GM21737 (cell line): Measurements from ENCODE around the gene BCL2L12.
A peak's percentile ranks its signal among the peaks of the same experiment; 100 is the strongest.

ENCODE experiments used
- ATAC-seq: cut with Tn5 transposase; IDR thresholded peaks from one replicate; pipeline ENCODE4 v1.9.1; 2021; ENCODE audit warnings: mild to moderate bottlenecking, moderate library complexity; ENCODE audit not compliant: unreplicated experiment

BCL2L12 gene

DNA sequence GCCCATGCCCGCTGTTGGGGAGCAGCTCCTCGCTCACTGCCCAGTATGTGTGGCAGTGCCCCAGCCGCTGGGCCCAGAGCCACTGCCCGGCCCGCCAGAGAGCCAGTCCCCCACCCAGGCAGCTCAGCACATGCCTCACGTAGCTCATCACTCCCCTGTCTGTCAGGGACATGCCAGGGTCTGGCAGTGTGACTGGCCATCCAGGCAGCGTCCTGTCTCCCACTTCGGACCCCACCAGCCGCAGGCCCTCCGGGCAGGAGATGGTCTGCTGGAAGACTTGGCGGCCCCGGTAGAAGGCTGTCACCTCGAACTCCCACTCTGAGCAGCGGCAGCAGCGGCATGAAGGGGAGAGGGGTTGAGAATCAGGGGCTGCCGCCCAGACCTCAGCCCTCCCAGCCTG is 3.7 kb upstream of the BCL2L12 start:
- no peak for ATAC-seq

DNA sequence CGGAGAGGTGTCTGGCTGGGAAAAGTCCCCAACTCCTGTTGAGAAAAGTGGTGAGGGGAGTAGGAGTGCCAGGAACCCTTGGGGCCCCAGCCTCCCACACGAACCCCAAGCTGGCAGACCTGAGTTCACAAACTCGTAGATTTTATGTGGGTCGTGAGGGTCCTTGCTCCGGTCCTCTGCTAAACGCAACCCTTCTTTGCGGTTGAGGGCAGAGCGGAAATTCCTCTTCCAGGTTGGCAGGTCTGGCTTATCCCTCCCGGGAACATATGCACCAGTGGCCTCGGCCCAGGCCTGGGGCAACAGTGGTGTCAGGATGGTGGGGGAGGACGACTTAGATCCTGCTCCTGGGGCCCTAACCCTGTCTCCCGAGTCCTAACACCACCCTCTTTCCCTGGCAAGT is 2.5 kb upstream of the BCL2L12 start:
- no peak for ATAC-seq

DNA sequence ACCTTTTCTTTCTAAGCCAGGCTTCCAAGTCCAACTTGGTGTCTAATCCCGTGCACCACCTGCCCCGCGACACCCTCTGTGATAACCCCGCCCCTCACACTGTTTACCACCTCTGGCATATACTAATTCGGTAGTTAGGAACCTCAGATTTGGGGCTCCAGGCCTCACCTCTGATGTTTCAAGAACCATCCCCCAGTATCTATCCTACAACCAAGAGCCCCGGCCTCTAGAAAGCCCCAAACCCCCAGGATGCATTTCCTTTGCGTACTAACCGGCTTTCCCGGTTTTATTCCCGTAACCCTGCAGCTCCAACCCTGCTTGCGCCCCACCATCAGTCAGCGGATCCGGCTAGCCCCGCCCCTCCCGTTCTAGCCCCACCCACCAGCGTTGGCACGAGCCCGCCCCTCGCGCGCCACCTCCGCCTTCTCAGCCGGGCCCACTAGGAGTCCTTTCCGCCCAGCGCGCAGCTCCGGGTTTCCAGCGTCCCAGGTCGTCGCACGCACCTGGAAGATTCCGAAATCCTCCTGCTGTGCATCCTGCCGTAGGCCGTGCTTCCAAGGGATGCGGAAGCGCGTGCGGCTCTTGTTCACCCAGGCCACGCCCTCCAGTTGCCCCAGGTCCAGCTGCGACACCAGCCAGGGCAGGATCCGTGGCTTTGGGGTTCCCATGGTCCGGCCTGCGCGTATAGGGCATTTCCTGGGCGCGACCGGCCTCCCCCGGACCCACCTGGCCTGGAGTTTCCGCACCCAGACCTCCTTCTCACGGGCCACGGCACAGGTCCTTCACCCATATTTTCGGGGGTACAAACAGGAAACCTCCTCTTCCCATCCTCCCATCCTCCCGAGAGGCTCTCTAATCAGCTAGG is 1.3 kb upstream of the BCL2L12 start:
- ATAC-seq = peak; percentile 41

DNA sequence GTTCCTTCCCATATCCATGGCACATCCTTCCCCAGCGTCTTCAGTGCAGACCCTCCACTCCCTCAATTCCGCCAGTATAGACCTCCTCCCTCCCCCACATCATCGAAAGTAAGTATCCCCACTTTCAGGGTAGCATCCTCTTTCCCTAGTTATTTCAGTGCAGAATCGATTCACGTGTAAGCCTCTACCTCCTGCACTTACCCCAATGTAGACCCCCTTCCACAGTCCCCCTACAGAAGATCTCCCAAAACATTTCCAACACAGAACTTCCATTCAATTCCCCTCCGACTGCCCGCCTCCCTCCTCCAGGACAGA is 740 bp upstream of the BCL2L12 start:
- ATAC-seq = no peak

DNA sequence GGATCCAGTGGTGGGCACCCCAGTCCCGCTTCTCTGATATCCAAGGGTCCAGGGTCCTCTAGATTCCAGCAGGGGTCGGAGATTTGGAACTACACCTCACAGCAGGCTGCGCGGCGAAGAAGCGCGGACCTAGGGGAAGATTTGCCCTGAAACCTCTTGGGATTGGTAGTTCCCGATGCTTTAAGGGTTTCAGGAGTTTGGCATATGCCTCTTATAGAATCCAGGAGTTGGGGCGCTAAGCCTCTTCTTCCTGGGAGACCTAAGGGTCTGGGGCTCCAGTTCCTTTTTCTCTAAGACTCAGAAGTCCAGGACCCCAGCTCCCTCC is 349 bp downstream of the BCL2L12 start:
- no peak for ATAC-seq

DNA sequence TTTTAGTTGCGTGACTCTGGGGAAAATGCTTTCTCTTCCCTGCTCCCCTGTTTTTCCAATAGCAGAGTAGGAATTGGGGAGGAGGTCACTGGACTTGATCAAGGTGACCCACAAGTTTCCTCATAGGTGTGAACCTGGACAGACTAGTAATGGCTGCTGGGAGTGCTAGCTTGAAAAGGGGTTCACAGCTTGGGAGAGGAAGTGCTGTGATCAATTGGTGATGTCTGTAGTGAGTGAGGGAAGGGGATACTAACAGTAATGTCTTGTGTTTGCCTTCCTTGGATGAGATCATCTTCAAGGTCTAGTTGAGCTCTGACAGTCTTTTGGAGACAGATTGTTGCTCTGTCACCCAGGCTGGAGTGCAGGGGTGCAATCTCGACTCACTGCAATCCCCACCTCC is 1.7 kb downstream of the BCL2L12 start:
- no peak for ATAC-seq

DNA sequence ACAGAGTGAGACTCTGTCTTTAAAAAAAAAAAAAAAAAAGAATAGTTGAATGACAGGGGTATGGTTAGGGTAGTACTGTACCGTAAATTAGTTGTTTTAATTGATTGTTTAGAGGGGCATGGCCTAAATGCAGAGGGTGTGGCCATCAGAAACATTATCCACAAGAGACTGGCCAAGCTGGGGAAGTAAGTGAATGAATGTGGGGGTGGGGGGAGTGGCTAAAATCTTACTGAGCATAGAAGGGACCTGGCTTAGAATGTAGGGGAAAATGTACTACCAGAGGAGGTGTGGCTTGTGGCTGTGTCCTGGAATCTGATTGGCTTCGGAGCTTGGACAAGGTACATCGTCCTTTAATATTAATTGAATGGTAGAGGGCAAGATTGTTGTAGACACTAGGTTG is 3.8 kb downstream of the BCL2L12 start:
- no peak for ATAC-seq

DNA sequence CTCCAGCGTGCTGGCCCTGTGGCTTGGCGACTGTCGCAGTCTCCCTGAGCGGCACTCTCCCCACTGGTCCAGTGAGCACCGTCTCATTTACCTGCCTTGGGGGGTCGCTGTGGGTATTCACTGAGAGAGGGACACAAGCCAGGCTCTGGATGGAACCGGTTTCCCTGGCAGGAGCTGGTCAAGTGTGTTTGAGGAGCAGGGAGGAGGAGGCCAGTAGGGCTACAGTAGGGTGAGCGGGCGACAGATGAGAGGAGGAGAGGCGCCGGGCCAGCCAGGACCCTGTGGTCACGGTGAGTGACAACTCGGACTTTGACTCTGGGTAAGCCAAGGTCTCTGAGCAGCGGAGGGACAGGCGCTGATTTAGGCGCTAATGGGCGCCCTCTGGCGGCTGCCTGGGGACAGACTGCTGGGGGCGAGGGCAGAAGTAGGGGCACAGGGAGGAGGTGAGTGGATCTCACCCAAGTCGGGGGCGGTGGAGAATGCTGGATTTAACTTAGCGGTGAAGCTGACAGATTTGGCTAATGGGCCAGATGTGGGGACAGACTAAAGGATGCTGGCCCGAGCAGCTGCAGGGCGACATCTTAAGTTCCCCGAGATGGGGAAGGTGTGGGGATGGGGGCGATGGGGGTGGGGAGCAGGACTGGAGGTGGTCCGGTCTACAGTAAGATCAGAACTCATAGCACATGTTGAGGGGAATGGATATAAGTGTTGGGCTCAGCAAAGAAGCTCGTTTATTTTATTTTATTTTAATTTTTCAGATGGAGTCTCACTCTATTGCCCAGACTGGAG is 6.6 kb downstream of the BCL2L12 start:
- no peak for ATAC-seq

DNA sequence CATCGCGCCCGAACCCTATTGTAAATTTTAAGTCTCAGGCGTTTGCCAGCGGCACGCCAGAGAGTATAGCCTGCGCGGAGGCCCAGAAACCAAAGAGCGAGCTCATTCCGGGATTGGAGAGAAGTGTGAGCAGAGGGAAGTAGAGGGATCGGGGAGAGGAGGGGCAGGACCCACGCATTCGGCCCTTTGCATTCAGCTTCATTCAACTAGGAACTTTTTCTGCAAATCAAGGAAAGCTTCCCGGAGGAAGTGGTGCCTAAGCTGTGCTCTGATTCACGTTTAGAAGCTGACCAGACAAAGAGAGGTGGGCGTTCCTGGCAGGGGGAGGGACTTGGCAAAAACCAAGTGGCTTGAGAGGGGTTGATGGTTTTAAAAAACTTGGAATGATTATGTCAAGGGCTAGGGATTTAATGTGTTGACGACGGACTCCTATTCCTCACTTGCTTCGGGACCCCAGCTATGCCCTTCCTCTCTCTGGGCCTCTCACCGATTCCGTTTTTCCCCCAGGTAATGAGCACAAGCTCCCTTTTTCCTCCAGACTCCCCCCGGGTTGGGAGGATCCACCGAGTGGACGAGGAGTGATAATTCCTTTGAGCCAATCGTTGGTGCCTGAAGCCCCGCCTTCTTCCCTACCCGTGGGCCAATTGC is 10.5 kb downstream of the BCL2L12 start:
- peak; percentile 30 for ATAC-seq

DNA sequence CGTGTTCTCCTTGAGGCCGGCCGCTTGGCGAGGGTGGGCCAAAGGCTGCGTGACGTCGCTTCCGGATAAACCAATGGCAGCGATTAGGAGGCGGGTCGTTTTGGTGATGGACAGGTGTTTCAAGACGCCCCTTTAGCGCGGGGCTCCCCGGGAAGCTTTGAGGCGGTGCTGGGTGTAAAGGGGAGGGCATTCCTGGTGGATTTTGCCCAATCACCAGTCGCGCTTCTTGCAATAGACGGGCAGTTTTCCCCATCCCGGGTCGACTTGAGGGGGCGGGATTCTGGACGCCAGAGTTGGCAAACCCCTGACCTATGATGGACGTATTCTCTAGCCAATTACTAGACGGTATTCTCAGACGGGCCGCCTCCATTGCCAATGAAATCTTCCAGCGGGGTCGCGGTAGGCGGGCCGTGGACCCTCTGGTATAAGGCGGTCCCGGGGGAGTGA is 11.1 kb downstream of the BCL2L12 start:
- ATAC-seq = peak; percentile 56

DNA sequence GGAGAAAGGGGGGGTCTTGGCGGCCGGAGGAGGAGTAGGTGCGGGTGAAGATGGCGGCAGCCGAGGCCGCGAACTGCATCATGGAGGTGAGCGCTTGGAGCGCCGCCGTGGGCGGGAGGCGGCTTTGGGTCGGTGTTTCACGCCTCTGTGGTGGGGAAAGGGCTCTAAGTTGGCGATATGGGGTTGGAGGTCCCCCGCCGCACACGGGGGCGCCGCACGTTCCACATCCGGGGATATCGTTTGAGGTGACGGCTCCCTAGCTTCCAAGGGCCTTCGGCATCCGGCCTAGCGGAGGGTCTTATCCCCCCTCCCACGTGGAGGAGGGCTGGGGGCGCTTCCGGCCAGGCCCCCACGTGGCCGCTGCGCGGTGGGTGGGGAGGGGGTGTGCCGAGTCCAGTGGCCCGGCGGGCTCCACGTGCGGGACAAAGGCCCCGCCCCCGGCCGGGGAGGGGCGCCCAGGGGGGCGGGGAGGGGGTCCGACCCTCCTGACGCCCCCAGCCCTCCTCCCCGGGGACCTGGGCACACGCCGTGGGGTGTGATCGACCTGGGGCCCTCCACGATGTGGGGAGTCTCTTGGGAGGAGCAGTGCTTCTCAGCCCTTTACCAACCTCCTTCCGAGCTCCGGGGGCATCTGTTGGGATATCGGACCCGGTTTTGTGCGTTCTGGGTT is 11.6 kb downstream of the BCL2L12 start, which contains the start of gene PRMT1:
Gene PRMT1, plus strand, starts transcription at position 41 of the 670 bp plus-strand sequence. Its CDS starts 10 bp downstream, at position 51.
- ATAC-seq = no peak

DNA sequence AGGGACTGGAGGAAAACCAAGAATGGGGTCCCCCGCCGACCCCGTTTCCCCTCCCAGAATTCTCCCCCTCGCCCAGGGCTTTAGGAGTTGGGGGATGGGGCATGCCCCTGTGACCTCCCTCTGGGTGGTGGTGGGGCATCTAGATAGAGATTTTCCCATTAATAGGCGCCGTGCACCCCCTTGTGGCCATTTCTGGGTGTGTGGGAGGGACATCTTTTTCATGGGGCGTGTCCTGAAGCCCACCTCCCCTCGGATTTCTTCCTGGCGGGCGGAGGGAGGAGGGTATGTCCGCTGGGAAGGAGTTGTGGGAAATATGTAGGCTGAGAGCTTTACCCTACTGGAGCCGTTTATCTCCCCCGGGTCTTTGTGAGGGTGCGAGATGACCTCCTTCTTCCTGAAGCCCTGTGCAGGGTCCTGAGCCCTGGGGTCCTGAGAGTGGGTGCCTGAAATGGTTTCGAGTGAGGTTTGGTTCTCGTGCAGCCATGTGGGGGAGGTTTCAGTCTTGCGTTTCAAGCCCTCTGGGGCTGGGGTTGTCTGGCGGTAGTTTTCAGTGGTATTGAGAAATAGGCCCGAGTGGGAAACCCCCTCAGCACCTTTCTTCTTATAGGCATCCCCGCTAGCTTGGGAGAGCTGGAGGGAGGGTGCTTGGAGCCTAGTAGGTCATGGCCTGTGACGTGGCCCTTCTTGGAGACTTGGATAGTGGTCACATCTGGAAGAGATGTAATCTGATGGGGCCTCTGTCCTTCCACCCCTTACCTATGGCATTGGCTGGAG is 12.4 kb downstream of the BCL2L12 start:
- no peak for ATAC-seq

DNA sequence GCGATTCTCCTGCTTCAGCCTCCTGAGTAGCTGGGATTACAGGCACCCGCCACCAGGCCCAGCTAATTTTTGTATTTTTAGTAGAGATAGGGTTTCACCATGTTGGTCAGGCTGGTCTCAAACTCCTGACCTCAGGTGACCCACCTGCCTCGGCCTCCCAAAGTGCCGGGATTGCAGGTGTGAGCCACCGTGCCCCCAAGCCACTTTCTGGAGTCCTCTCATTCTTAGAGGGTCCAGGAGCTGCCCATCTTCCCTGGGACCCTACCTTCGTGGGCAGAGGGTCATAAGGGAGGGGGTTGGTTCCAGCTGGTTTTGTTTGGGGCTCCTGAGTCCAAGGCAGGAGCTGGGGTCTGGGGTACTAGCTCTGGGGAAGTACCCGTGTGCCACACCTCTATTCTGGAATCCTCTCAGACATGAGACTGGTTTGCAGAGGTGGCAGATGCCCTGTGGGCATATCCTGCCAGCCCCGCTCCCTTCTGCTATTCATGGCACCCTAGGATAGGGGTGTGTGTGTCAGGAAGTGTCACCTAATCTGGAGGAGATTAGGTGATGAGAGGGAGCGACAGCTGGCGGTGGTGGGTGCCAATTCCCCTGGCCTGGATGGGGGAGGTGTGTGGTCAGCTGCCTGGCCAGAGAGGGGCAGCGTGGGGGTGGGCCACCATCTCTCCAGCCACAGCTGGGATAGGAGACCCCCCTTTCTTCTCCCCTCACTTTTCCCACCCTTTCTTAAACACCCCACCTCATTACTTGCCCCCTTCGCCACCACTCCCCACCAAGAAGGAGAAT is 13.4 kb downstream of the BCL2L12 start:
- ATAC-seq = no peak

DNA sequence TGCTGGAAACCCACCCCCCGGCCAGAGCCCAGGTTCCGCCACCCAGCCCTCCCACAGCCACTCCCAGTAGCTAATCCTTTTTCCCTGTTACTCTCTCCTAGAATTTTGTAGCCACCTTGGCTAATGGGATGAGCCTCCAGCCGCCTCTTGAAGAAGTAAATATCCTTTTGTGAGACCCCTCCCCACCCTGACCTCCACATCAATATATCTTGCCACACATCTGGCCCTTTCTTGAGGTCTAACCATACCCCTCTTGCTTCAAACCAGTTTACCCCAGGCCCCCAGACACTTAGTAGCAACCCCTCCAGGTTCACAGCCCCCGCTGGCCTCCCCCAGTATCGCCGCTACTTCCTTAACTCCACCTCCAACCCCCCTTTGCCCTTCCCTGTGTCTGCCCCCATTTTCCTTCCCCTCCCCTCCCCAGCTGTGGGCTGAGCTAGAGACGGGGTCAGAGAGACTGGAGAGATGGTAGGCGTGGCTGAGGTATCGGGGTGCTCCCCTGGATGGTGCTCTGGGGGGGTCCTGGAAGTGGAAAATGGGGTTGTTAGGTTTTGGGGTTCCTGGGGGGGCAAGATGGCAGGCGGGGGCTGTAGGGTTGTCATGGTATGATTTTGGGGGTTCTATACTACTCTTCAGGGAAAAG is 14.2 kb downstream of the BCL2L12 start:
- no peak for ATAC-seq

DNA sequence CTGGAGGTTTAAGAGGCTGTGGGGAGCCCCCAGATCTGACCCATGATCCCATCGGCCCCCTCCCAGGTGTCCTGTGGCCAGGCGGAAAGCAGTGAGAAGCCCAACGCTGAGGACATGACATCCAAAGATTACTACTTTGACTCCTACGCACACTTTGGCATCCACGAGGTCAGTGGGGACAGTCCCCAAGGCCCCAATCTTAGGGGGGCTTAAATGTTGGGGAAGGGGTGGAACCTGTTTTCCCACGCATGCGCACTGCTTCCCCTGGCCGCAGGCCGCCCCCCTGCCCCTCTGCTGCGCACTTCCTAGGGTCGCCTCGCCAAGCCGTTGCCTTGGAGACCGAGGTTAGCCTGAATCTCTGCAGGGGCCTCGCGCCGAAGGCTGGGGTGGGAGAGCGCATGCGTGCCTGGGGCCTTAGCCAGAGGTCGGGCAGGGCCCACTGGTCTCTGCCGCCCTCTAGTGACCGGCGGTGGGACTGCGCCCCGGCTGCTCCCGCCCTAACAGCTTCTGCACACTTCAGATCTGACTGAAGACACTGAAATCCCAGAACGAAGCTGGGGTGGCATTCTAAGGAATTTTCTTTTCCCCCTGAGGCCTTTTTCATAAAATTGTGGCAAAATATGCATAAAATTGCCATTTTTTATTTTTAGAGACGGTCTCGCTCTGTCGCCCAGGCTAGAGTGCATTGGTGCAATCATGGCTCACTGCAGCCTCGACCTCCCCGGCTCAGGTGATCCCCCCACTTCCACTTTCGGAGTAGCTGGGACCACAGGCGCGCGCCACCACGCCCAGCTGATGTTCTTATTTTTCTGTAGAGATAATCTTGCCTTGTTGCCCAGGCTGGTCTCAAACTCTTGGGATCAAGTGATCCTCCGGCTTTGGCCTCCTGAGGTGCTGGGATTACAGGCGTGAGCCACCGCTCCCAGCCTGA is 15.0 kb downstream of the BCL2L12 start:
- no peak for ATAC-seq

DNA sequence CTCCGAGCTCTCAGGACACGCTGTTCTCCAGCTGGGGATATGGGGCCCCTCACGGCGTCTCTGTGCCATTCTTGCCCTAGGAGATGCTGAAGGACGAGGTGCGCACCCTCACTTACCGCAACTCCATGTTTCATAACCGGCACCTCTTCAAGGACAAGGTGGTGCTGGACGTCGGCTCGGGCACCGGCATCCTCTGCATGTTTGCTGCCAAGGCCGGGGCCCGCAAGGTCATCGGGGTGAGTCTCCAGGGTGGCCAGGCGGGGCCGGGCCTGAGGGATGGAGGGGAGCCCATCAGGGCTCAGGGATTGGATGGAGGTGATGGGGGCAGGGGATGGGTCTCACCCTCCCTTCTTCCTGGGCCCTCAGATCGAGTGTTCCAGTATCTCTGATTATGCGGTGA is 16.1 kb downstream of the BCL2L12 start:
- ATAC-seq = no peak

DNA sequence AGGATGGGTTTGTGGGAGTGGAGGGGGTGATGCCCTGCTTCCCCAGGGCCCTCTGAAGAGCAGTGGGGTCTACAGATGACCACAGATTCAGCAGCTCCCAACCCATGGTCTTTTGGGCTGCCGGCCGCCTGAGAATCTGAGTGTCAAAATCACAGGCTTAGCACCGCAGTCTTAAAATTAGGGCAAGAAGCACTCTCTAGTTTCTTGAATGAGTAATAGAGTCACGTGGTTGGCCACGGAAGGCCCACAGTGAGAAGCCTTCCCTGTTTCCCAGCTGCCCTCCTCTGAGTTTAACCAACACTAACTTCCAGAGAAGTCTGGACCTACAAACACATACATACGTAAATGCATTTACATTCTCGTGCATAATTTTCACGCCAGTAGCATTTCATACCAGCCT is 16.5 kb downstream of the BCL2L12 start:
- ATAC-seq = no peak

DNA sequence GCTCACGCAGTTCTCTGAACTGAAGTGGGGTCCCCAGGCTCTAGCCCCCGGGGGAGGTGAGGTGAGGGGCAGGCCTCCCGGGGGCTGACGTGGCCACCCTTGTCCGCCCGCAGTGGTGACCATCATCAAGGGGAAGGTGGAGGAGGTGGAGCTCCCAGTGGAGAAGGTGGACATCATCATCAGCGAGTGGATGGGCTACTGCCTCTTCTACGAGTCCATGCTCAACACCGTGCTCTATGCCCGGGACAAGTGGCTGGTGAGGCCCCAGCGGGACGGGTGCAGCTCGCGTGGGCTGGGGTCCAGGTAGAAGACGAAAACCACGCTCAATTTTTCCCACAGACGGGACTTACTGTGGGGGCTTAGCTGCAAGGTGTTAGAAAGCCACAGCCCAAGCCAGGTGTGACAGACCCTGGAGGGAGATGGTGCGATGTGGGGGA is 18.1 kb downstream of the BCL2L12 start:
- no peak for ATAC-seq
